Gastrocnemius medialis (tissue), 4 donors: ENCODE results near the gene PDZRN4.

Experiments used
- POLR2A ChIP-seq, 2 donors: fragments of 450-650 bp; IDR thresholded peaks; one replicate each; pipeline ENCODE4 v1.6.1; 2017; ENCODE audit warnings: antibody characterized with exemption in 2 of 2, mild to moderate bottlenecking in 2 of 2, moderate library complexity in 2 of 2
- TF ChIP-seq, protein P1 (sequence below), 5 experiments: fragments of 450-650 bp in 3 of 5; fragments of 200-600 bp in 2 of 5; sonication (generic) in 2 of 5; IDR thresholded peaks in 4 of 5; conservative IDR thresholded peaks in 1 of 5; 1 replicate in 4 of 5; 2 replicates in 1 of 5; pipeline ENCODE4 v1.5.1; 2016 to 2019; ENCODE audit warnings: antibody characterized with exemption in 5 of 5, mild to moderate bottlenecking in 3 of 5, moderate library complexity in 3 of 5

DNA sequence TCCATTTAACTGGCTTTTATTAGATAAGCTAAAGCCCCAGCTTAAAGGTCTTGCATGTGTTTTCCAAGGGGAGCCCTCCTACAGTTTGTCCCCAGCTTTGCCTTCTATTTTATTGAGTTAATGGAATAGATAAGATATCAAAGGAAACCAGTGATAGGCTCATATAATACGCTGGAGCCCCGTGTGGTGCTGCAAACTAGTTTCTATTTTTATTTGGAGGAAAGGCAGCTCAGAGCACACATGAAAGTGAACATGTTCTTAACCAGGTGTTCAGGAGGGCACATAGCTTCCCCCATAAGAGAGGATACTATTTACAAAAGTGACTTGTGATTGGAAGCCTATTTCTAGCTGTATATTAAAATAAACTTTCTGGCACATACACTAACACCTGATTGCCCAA is 251.7 kb downstream of the PDZRN4 start:
- TF ChIP-seq, protein P1, sequence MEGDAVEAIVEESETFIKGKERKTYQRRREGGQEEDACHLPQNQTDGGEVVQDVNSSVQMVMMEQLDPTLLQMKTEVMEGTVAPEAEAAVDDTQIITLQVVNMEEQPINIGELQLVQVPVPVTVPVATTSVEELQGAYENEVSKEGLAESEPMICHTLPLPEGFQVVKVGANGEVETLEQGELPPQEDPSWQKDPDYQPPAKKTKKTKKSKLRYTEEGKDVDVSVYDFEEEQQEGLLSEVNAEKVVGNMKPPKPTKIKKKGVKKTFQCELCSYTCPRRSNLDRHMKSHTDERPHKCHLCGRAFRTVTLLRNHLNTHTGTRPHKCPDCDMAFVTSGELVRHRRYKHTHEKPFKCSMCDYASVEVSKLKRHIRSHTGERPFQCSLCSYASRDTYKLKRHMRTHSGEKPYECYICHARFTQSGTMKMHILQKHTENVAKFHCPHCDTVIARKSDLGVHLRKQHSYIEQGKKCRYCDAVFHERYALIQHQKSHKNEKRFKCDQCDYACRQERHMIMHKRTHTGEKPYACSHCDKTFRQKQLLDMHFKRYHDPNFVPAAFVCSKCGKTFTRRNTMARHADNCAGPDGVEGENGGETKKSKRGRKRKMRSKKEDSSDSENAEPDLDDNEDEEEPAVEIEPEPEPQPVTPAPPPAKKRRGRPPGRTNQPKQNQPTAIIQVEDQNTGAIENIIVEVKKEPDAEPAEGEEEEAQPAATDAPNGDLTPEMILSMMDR (IDR thresholded peaks at IDR 0.05 in 4 of 5, conservative IDR thresholded peaks at IDR 0.05 in 1 of 5) = no peak
- no peak for TF ChIP-seq POLR2A (IDR thresholded peaks at IDR 0.05)
